GM18909 (cell line): ENCODE data around the gene PKD1L1.
A peak's percentile ranks its signal among the peaks of the same experiment; 100 is the strongest.

Experiments used
- ATAC-seq: cut with Tn5 transposase; IDR thresholded peaks from one replicate; pipeline ENCODE4 v1.9.1; 2021; ENCODE audit warnings: mild to moderate bottlenecking; ENCODE audit not compliant: unreplicated experiment, poor library complexity

PKD1L1 gene

DNA sequence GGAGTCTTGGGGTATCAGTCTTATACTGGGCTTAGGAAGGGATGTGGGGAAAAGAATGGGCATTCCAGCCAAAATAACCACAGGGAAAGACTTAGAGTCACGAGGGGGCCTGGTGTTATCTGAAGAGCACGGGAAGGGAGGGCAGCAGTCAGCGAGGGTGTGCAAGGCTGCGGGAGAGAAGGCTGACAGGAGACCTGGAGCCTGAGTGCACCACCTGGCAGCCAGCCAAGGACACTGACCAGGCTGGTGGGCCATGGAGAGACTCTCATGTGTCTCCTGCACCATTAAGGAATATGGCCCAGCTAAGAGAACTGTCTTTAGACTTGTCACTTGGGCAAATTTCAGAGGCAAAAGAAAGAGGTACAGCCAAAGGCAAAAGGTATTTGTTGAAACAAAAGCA, 69.6 kb downstream of the PKD1L1 start:
- no peak for ATAC-seq

DNA sequence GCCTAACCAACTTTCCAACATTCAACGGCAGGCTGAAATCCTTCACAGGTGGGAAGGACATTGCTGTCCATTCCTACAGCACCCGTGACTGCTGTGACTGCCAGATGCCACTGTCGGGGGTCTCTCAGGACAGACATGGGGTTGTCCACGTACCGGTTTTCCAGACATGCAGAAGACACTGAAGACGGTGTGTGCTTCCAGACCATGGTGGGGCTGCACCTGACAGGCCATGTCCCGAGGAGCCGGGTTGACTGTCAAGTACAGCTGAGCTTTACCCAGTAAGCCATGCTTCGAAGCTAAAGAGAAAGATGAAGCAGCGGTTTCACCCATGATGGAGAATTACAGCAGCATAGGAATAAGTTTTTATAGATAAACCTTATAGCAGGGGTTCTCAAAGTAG, 70.9 kb downstream of the PKD1L1 start:
- ATAC-seq, result no peak

DNA sequence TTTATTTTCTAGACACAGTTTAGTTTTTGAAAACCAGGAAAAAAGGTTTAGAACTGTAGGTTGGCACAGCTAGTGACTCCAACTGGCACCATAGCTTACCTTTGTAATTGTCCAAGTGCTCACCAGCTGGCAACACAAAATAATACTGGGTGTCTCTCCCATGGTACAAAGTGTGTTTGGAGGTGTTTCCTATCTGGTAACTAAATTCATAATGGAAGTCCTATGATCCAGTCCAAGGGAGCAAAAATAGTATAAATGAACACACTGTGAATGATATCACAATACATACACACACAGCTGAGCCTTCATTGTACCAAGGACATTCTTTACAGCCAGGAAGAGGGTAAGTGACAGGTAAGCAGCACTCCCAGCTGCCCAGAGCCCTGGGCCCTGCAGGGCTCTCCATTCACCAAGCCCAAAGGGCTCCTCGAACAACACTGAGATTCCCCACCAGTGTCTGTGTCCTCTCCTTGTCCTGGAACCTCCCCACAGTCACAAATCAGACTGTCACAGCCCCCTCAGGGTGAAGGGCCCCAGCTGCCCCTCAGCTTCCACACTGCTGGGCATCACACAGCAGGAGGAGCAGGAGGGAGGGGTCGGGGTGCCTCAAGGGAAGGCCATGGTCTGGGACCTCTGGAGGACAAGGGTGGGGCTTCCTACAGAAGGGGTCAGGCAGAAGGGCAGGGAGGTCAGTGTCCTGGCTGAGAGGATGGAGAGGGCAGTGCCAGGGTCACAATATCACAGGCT, 72.1 kb downstream of the PKD1L1 start:
- no peak for ATAC-seq

DNA sequence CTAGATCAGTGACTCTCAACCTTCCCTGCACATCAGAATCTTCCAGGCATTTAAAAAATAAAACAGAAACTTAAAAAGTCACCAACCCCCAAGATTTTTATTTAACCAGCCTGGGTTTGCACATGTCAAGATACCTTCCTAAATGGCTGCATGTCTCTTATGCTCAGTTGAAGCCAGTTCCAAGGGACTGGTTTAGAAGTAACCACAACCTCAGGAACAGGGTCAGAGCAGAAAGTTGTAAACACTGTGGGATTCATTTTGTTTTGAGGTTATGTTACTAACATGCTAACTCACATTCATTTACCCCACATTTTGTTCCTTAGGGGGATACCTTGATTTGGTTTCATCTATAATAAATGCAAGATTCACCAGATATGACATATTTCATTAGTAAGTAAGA, 72.9 kb downstream of the PKD1L1 start:
- ATAC-seq, result no peak

DNA sequence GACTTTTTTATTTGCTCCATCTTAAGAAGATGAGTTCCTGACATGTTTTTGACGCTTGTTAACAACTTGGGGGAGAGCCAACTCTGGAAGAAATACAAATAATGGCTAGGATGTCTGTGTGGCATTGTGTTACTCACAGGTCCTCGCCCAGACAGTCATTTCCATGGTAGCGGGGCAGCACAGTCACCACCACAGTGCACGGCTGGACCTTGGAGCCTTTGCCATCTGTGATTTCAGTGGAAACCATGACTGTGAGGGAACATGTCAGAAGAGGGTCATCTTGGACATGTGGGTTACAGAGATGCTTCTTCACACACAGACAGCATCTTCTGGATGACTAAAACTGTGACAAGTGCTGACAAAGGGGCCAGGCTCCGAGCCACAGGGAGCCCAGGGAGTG, 74.5 kb downstream of the PKD1L1 start:
- ATAC-seq, result no peak

DNA sequence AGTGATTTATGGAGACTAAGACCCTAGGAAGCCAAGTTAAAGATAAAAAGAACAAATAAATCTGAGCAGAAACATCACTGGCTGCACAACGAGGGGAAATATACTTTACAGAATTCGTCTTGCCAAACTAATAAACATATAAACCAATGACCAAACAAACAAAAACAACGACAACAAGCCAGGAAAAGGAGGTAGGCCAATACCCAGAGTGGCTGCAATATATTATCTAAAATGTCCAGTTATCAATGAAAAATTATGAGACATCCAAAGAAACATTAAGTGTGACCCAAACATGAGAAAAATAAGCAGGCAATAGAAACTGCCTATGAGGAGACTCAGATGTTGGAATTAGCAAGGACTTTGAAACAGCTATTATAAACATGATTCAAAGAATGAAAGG, 81.0 kb downstream of the PKD1L1 start:
- no peak for ATAC-seq

DNA sequence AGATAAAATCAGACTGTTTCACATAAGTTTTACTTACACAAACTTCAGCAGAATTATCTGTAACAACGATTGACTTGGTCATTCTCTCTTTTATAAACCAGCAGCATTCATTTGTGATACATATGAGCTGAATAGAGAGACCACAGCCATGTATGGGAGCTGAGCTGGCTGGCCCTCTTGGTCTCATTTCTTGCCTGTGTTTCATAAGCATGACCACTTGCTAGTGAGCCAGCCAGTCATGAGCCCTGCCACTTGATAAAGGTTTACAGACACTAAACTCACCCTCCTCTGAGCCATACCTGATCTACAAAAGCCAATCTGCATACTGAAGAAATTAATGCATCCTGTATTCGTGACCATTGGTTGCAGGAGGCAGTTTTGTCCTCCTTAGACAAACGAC, 82.1 kb downstream of the PKD1L1 start:
- no peak for ATAC-seq

DNA sequence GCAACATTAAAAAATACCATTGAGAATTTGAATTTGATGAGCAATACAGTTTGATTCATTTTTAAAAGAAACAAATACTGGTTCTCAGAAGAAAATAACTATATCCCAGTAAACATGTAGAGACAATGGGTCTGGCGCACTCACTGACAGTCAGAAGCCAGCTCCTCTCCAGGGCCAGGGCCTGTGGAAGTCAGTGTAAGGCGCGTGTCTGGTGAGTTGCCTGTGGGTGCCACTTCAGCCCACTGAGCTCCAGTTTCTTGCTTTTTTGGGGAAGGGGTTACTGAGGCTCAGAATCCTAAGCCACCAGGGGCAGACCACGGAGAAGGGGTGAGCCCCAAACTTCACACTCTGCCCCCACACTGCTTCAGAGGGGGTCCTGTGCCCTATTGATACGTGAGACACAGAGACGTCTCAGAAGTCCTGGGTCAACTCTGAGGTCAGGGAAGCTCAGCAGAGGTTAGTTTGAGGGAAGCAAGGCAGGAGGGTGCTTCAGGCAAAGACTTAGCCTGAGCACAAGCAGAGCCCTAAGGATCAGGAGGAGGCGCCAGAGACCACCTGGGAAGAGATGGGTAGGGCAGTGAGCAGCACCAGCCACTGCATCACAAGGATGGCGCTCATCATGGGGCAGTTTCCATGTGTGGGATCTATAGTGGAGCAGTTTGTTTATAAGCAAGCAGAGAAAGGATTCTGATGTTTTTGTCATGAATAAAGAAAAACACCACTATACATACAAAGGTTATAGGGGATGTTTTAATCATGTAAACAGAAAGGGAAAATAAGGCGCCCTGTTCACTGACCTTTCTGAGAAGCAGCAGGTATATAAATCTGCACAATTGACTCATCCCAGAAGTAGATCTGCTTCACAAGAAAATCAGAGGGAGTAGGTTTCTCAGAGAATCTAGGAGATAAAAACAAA, 95.7 kb downstream of the PKD1L1 start:
- peak; percentile 48 for ATAC-seq

DNA sequence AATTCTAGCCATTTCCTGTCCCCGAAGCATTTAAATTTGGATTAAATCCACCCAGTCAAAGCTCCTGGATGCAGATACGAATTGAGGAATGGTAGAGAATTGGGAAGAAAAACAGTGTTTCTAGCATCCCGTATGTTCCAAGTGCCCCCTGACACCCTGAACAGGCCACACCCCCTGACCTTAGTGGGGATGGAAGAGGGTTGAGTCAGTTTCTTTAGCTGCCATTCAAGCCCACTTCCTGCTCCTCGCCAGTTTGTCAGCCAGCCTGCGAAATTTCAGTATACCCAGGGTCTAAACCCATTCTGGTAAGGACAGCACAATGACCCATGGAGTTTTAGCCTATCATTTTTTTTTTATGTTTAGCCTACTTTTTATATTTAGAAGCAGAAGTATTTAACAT, 101.1 kb downstream of the PKD1L1 start:
- ATAC-seq, result no peak

DNA sequence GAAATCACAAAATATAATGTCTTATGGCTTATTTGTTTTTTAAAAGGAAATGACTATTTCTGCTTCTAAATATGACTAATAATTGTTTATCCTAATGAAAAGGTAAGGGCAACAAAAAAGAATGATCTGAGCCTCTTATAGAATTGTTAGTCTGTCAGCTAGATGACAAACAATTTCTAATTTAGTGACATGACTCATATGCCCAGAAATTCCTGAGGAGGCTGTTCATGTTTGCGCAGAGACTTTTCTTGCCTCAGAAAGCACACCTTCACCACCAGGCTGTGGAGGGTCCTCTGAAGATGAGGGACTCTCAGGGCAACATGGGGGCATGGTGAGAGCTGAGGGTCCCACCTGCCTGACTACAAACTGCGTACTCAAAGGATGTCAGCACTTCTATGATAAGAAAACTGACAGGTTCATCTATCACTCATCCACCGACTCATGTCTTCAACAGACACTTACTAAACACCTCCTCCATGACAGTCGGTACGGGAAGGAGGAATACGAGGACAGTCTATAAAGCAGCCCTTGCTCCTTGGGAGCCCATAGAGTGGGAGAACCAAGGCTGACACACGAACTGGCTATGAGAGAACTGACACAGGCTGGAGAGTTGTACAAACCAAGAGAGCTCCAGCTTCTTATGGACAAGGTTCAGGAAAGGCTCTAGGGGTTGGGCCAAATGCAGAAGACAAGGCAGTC, 102.0 kb downstream of the PKD1L1 start:
- ATAC-seq, result no peak

DNA sequence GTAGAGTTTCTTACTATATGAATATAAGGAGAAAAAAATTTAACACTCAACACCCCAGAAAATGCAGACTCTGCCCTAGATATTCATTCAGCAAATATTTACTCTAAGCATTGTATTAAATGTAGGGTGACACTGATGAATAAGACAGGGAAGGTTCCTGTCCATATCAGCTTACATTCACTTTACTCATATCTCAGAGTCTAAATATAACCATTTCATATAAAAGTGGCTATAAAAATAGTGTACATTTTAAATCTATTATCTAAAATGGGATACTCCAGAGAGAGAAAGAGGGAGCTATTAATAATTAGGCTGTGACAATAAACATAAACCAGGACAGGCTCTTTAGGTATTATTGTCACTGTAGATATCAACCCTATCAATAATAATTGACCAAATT, 104.0 kb downstream of the PKD1L1 start:
- ATAC-seq, result no peak

DNA sequence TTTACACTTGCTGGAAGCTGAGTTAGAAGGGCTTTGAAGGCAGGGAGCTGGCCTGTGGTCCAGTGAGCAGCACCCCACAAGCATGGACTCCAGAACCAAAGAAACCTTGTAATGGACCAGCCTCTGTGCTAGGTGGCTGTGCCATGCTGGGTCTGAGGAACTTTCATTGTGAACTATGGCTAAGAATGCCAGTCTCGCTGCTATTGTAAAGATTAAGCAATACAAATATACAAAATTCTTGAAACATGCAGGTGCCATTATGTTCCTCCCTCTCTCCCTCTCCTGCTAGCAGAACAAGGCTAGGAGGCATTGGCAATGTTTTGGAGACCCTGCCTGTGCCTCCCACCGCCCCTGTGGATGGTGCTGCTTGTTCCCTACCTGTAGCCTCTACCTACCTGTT, 105.0 kb downstream of the PKD1L1 start:
- ATAC-seq, result no peak

DNA sequence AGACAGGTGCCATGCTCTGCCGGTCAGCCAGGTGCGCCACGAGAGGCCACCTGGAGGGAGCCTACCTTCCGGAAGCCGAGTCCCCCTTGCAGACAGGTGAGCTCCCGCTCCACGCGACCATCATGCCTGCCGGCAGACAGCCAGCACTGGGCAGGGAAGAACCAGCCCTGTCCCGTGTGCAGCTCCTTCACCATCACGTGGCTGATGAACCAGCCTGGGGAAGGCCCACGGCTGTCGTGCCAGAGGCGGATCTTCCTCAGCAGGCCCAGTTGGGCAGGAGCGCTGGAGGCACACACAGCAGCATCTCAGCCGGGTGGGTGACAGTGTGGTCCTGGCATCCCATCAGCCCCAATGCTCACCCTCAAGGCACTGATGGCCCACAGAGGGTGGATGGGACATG, 108.9 kb downstream of the PKD1L1 start:
- no peak for ATAC-seq

DNA sequence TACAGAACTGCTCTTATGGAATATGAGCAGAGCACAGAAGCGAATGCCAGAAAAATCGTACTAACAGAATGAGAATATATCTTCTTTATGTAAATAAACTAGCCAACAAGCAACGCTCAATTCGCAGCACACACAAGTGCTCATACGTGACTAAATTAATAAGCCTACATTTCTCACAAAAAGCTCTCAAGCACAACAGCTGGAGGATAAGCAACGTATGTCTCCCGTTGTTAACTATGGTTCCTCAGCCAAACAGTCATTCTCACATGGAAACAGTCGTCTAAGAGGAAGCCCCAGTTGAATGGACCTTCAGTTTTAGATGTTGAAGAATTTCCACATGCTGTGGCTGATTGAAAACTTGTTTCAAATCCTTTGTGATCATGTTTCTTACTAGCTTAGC, 110.4 kb downstream of the PKD1L1 start:
- ATAC-seq, result no peak

DNA sequence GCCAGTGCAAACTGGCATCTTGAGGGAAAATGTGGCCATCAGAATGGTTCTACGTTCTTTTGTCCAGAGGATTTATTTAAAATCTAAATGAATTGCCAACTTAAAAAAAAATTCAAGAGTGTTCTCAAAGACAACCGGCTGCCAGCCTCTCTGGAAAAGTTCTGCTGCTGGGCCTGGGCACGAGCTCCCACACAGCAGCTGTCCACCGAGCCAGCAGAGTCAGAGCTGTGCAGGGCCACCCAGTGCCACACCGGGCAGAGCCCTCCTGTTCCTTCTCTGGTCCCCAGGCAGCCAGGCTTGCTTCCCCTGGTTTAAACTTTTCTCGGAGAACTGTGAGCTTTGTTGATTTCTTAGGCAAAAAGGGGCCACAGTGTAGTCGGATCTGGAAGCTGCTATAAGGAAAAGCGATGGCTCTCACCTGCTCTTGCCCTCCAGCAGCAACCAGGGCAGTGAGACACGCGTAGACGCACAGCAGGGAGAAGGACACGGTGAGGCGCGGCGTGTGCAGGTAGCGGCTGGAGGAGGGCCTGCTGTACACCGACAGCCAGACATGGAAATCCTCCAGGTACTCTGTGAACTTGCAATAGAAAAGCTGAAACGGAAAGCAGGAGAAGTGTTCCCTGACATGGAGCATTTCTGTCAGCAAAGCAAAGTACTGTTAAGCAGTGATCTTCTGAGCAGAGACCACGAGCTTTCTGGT, 111.6 kb downstream of the PKD1L1 start:
- ATAC-seq, result no peak

DNA sequence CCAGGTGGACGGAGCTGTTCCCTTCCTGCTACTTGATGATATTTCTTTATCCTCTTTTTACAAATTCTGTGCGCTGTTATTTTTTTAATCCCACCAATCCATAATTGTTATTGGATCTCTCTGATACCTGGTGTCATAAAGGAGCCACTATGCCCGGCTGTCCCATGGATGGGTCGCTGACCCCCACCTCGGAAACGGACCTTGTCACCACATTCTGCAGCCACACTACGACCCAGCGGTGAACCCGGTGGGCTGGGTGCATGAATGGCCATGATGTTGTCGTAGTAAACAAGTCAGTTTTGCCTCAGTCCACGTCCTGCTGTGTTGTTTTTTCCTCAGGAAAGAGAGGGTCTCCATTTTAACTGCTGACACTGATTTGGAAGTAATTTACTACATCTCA, 112.2 kb downstream of the PKD1L1 start:
- no peak for ATAC-seq

DNA sequence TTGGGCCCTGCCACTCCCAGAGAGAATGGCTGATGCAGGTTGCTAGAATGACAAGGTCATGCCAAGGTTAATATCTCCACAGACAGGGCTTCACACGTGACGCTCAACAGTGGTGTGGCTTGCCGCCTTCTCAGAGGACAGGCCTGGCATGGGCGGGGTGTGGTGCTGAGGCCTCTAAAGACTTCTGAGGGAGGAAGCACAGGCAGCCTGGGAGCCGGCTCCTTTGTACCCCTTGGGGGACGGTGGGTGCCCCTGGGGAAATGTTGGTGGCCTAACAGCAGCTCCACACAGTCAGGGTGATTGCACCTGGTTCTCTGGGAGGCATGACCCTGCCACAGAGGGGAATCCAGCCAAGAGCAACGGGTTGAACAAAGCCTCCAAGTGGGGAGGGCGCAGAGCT, 115.1 kb downstream of the PKD1L1 start:
- ATAC-seq, result peak; percentile 81

DNA sequence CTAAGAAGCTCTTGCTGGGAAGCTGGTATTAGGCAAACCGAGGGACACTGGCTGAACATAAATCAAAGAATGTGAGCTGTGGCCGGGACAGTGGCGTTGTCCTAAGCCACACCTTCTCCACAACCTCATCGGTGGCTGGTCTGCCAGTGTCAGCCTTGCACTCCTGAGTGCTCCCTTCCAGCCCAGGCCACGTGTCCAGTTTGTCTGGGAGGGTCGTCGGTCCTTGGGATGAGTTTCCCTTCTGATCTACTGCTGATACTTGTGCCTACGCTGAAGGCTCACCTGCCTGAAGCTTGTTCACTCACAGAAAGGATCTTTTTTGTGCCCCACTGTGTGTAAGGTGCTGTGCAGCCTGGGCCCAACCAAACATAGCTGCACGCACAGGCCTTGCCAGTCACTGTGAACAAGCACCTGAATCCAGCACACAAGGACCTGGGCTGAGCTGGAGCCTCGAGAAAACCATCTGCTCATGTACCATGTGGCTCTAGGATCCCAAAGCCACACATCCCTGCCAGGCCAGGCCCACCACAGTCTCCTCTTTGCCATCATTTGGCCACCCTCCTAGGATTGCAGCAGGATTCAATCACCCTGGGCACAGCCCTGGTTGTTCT, 116.1 kb downstream of the PKD1L1 start:
- ATAC-seq, result no peak

DNA sequence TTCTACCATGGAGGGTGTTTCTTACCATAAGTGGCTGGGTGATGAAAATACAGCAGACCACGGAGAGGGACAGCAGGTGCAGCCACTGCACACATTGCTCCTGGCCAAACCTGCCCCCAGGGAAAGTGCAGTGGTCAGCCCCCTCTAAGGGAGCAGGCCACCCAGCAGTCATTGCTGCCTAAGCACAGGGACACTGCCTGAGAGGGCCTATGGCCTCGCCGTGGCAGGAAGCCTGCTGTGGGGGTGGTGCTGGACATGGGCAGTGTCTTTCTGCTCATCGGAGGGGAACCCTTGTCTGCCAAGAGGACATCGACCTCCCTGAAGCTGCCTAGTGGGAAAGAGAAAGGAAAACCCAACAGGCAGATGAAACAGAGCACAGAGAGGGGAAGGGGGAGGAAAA, 118.3 kb downstream of the PKD1L1 start:
- no peak for ATAC-seq

DNA sequence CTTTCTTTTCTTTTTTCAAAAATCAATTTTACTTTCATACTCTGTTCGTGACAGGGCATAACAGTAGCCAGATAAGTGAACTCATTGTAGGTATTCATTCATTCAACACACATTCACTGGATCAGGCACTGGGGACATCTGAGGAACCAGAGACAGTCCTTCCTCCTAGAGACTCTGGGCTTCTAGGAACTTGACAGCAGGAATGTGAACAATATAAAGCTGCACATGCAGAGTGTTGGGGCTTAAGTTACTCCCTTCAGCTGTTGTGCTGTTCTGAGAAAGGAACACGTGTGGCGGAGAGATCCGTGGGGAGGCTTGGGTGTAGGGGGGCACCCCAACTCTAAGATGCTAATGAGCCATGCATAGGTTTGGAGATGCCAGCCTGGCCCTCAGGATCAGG, 120.4 kb downstream of the PKD1L1 start:
- ATAC-seq, result no peak
